HG02938 (cell line): Measurements from ENCODE around the gene DSCAM.
"Not testable (repeated sequence)": the region's sequence is repeated elsewhere in the genome, so short reads cannot be mapped to it uniquely, and the experiment has no call there.

Experiments
- ATAC-seq: cut with Tn5 transposase; IDR thresholded peaks from one replicate; pipeline ENCODE4 v1.9.1; 2021; ENCODE audit warnings: mild to moderate bottlenecking, moderate library complexity; ENCODE audit not compliant: unreplicated experiment

The DSCAM gene, protein sequence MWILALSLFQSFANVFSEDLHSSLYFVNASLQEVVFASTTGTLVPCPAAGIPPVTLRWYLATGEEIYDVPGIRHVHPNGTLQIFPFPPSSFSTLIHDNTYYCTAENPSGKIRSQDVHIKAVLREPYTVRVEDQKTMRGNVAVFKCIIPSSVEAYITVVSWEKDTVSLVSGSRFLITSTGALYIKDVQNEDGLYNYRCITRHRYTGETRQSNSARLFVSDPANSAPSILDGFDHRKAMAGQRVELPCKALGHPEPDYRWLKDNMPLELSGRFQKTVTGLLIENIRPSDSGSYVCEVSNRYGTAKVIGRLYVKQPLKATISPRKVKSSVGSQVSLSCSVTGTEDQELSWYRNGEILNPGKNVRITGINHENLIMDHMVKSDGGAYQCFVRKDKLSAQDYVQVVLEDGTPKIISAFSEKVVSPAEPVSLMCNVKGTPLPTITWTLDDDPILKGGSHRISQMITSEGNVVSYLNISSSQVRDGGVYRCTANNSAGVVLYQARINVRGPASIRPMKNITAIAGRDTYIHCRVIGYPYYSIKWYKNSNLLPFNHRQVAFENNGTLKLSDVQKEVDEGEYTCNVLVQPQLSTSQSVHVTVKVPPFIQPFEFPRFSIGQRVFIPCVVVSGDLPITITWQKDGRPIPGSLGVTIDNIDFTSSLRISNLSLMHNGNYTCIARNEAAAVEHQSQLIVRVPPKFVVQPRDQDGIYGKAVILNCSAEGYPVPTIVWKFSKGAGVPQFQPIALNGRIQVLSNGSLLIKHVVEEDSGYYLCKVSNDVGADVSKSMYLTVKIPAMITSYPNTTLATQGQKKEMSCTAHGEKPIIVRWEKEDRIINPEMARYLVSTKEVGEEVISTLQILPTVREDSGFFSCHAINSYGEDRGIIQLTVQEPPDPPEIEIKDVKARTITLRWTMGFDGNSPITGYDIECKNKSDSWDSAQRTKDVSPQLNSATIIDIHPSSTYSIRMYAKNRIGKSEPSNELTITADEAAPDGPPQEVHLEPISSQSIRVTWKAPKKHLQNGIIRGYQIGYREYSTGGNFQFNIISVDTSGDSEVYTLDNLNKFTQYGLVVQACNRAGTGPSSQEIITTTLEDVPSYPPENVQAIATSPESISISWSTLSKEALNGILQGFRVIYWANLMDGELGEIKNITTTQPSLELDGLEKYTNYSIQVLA (N-terminal part only)

DNA sequence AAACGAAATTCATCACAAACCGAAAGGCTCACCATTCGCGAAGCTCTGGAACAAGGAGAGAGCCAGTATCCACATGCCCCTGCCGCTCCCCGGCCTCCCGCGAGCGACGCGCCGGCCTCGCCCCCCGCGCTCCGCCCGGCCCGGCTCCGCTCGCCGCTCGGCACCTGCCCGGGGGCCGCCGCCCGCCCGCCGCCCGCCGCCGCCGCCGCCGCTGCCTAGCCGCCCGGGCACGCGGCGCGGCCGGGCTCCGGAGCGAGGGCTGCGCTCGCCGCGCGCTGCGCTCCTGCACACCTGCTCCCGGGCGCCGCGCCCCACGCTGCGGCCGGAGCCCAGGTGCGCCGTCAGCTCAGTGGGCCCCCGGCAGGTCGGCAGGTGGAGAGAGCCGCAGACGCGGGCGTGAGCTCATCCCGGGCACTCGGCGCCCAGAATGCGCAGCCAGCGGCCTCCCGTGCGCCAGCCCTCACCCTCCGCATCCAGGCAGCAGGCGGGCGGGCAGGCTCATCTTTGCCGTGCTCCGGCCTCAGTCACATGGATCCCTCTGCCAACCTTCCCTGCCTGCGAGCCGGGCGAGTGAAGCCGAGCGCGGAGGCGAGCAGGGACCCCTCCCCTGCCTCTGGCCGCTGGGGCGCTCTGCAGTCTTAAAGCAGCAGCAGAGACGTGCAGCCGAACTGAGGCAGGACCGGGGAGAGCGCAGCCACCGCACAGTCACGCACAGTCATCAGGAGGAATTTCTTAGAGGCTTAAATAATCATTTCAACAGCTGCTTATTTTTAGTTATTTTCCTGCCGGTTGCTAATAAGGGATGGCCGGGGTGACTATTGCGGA lies at the start of gene DSCAM:
DSCAM (minus strand) TSS at position 572 of the 825 bp plus-strand sequence; CDS start at position 75, 497 bp downstream.
- ATAC-seq, result no peak

DNA sequence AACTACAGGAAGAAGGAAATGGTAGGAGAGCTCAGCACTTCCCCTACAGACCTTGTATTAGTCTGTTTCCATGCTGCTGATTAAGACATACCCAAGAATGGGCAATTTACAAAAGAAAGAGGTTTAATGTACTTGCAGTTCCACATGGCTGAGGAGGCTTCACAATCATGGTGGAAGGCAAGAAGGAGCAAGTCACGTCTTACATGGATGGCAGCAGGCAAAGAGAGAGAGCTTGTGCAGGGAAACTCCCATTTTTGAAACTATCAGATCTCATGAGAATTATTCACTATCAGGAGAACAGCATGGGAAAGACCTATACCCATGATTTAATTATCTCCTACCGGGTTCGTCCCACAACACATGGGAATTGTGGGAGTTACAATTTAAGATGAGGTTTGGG lies 48.7 kb upstream of the DSCAM start:
- ATAC-seq, result not testable (repeated sequence)

DNA sequence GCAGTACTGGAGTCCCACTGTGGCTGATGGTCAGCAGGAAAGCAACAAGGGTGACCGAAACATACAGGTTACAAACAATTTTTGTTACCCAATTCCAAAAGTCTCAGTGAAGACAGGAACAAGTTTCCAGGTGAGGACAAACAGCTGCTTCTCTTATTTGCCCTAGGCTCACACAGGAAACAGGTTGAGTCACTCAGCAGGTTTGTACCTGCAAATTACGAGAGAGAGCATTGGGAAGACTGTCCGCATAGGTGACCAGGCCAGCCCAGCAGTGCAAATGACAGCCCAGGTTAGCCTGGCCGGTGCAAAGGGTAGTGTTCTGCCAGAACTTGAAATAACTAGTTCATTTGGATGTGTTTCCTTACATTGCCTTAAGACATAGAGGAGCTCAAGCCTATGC lies 40.0 kb upstream of the DSCAM start:
- ATAC-seq, result no peak

- no peak for ATAC-seq
These were observed 39.0 kb upstream of the DSCAM start for GRCh38 chr21:40886006-40886405.

GRCh38 chr21:40882192-40882915 lies 35.4 kb upstream of the DSCAM start:
- ATAC-seq, result no peak

DNA sequence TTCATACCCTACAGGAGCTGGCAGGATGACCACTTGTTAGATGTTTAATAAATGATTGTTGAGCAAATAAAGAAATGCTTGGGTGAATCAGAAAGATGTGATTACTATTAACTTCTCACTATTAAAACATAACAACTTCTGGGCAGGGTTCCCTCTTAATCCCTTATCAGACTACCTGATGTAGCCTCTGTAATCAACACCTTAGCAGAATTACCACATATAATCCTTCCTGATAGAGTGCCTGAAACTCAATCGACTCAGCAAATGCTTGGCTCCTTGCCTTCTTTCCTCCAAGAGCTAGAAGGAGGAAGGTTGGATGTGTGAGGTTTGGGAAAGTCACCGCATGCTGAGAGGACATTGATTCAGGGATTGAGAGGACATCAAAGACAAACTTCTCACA lies 34.8 kb upstream of the DSCAM start:
- ATAC-seq, result no peak

- ATAC-seq, result no peak
These were observed 24.1 kb upstream of the DSCAM start for GRCh38 chr21:40871099-40871498.

- no peak for ATAC-seq
These were observed 16.9 kb upstream of the DSCAM start for GRCh38 chr21:40863839-40864238.

GRCh38 chr21:40858517-40858916 lies 11.6 kb upstream of the DSCAM start:
- ATAC-seq, result no peak

DNA sequence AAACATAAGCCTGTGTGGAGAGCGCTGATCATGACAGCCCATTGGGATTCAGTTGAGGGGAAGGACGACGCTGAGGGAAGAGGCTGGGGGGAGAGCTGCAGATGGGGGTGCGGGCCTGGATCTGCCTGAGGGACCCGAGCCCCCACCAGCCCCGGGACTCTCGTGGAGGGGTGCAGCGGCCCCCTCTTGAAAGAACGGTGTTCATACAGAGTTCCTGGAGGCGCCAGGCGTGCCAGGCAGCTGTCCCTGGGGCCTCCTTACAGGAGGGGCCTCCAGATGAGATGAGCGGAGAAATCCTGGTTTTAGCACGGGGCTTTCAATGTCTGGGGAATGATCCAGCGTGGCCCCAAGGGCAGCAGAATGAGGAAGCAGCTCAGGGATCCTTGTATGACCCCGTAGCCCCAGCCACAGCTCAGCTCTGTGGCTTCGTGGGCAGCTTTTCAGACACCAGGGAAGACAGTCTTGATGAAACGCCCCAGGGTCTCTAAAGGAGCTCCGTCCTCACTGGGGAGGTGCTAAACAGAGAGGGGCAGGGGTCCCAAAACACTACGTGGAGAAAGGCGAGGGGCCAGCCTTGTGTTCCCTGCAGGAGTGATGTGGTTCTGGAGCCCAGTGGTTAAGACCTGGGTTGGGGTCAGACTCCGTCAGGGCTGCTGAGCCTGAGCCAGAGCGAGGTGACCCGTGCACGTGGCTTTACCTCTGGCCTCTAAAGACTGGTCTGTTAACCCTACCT lies 7.2 kb upstream of the DSCAM start:
- ATAC-seq, result no peak

DNA sequence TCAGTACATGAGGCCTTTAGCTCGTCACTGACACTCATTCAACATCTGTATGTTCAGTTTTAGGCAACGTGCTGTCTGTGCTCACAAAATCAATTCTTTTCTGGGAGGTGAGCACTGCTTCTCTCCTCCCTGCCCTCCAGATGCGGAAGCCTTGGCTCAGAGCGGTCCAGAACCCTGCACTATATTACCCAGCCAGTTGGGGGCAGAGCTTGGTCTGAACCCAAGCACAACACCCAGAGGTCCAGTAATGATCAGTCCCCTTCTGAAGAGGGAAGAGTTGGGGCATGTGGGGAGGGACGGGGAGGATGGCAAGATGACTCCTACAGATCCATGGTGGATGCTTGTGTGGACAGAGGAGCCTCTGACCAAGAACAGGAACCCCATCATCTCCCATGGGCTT lies 5.6 kb upstream of the DSCAM start:
- no peak for ATAC-seq

DNA sequence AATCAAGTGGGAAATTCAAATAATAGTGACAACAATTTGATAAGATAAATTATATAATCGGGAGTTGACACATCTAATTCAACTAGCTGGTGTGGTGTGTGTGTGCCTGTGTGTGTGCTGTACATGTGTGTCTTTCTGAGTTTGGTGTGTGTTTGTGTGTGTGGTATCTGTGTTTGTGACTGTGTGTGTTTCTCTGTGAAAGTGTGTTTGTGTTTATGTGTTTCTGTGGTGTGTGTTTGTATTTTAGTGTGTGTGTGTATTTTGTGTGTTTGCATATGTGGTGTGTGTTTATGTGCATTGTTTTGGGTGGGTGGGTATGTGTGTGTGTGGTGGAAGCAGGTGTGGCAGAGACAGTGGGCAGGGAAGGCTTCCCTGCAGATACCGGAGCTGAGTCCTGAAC lies 4.8 kb upstream of the DSCAM start:
- no peak for ATAC-seq

DNA sequence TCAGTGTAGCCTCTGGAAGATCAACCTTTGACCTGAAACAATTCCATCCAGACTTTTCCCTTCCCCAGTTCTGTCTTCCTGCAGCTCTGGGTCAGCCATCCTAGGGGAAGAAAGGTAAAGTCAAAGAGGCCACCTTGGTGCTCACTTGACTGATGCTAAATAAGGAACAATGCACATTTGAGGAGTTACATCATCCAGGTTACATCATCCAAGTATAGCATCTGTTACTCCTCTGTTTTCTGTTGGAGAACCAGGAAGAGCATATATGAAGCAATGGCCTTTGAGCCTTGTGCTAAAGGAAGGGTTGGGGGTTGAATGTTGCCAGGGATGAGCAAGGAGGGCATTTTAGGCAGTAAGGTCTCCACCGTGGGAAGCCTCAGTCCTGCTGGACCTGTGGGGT lies 3.1 kb upstream of the DSCAM start:
- ATAC-seq, result no peak

DNA sequence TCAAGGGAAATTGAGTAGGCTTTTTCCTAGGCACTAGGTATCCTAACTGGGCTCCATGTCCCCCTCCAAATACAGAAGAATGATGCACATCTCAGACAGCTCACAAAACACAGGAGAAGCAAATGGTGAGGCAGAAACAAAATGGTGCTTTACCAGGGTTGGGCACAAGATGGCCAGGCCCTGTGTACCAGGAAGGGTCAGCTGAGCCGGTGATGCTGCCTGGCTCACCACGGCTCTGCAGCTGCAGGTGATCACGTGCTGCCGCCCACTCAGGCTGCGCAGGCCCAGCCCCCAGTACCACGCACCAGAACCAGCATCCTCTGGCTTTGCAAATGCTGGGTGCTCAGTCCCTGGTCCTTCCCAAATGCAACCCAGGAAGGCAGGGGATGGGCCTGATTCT lies 993 bp upstream of the DSCAM start:
- ATAC-seq, result no peak

- no peak for ATAC-seq
These were observed 855 bp downstream of the DSCAM start for GRCh38 chr21:40846103-40846502.

- ATAC-seq, result no peak
These were observed 1.4 kb downstream of the DSCAM start for GRCh38 chr21:40845441-40845995.

DNA sequence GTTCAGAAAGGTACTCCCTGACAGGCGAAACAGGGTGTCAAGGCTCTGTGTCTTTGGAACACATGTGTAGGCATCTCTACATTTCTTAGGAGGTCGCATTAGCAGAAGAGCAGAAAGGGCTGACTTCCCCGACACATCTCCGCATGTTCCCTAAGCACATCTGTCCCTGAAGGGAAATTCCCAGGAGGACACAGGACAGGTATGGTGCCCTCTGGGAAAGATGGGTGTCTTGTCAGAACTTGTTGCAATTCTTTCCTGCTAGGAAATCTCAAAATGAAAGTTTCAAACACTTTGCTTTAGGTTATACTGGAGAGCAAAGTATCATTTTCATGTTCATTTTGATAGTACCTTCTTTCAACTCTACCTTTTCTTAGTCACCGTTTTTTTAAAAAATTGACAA lies 2.0 kb downstream of the DSCAM start:
- no peak for ATAC-seq

GRCh38 chr21:40842197-40842552 lies 4.8 kb downstream of the DSCAM start:
- no peak for ATAC-seq
